WERI-Rb-1 (cell line): ENCODE measurements around the gene PLXNB2.

ENCODE experiments used
- DNase-seq: peaks from one replicate; pipeline ENCODE4 v3.0.0-alpha.2; 2020
- H3K27ac ChIP-seq: fragments of 250-450 bp; sonication (Bioruptor Pico); 2 replicates; pipeline ENCODE4 v1.5.1; 2020; ENCODE audit warnings: mild to moderate bottlenecking, moderate library complexity
- H3K27me3 ChIP-seq: fragments of 250-450 bp; sonication (Bioruptor Pico); 2 replicates; pipeline ENCODE4 v1.5.1; 2021; ENCODE audit warnings: mild to moderate bottlenecking, low read depth, moderate library complexity; ENCODE audit not compliant: insufficient read depth, severe bottlenecking
- H3K36me3 ChIP-seq: fragments of 250-450 bp; sonication (Bioruptor Pico); 2 replicates; pipeline ENCODE4 v1.5.1; 2020; ENCODE audit warnings: mild to moderate bottlenecking, moderate library complexity
- H3K4me3 ChIP-seq: 2 replicates; pipeline ENCODE4 v1.5.1; 2011; ENCODE audit warnings: low read depth, mild to moderate bottlenecking, control low read depth, low read length
- H3K9me3 ChIP-seq: fragments of 250-450 bp; sonication (Bioruptor Pico); 2 replicates; pipeline ENCODE4 v1.5.1; 2021; ENCODE audit warnings: mild to moderate bottlenecking, moderate library complexity; ENCODE audit not compliant: severe bottlenecking
- TF ChIP-seq, protein P1 (sequence below): IDR thresholded peaks from 2 replicates; pipeline ENCODE4 v1.5.1; 2011; ENCODE audit warnings: low read depth, mild to moderate bottlenecking, control low read depth, inconsistent platforms, low read length

The PLXNB2 gene

DNA sequence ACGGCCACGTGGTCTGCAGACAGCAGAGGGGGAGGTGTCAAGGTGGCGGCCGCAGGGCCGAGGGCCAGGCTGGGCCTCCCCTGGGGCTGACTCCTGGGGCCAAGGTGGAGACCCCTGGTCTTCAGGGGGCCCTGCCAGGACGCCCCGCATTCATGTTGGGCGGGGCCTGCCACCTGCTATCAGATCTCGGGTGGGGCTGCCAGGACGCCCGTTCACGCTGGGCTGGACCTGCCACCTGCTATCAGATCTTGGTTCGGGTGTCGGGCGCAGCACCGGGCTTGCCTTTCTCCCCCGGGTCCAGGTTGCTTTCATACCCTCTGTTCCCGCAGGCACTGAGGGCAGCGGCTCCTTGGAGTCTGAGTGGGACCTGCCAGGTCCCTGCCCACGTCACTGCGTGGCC is 21.2 kb downstream of the PLXNB2 start:
- TF ChIP-seq, protein P1, sequence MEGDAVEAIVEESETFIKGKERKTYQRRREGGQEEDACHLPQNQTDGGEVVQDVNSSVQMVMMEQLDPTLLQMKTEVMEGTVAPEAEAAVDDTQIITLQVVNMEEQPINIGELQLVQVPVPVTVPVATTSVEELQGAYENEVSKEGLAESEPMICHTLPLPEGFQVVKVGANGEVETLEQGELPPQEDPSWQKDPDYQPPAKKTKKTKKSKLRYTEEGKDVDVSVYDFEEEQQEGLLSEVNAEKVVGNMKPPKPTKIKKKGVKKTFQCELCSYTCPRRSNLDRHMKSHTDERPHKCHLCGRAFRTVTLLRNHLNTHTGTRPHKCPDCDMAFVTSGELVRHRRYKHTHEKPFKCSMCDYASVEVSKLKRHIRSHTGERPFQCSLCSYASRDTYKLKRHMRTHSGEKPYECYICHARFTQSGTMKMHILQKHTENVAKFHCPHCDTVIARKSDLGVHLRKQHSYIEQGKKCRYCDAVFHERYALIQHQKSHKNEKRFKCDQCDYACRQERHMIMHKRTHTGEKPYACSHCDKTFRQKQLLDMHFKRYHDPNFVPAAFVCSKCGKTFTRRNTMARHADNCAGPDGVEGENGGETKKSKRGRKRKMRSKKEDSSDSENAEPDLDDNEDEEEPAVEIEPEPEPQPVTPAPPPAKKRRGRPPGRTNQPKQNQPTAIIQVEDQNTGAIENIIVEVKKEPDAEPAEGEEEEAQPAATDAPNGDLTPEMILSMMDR, result no peak
- no peaks in the 10 kb centered on the region for H3K9me3 ChIP-seq
- H3K27me3 ChIP-seq, result no peaks in the 10 kb centered on the region
- H3K4me3 ChIP-seq, result no peak overlapping the region
- H3K27ac ChIP-seq, result no peak overlapping the region
- DNase-seq, result no peak
- peaks cover 78% of the 10 kb centered on the region for H3K36me3 ChIP-seq

DNA sequence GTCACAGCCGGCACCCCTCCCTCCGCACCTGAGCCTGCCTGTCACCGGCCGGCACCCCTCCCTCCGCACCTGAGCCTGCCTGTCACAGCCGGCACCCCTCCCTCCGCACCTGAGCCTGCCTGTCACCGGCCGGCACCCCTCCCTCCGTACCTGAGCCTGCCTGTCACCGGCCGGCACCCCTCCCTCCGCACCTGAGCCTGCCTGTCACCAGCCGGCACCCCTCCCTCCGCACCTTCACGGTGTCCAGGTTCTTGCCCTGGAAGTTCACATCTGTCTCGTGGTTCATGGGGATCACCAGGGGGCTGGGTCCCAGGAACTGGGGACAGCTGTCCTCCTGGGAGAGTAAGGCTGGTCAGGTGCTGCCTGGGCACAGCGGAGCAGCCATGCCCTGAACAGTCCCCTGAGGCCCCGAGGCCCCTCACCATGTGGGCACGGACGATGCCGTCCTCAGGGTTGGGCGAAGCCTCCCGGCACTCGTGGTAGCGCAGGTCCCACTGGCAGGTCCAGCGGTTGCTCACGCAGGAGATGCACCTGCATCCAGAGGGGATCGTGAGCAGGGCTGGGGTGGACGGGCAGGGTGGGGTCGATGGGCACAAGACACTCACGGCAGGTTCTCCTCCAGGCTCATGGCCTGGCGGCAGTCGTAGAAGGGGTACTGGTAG is 21.7 kb downstream of the PLXNB2 start:
- TF ChIP-seq, protein P1, result no peak
- Histone ChIP-seq H3K36me3 (peaks cover 80% of the 10 kb centered on the region), H3K4me3 (no peak overlapping the region), H3K9me3 (no peaks in the 10 kb centered on the region), H3K27me3 (no peaks in the 10 kb centered on the region), H3K27ac (no peak overlapping the region)
- no peak for DNase-seq

DNA sequence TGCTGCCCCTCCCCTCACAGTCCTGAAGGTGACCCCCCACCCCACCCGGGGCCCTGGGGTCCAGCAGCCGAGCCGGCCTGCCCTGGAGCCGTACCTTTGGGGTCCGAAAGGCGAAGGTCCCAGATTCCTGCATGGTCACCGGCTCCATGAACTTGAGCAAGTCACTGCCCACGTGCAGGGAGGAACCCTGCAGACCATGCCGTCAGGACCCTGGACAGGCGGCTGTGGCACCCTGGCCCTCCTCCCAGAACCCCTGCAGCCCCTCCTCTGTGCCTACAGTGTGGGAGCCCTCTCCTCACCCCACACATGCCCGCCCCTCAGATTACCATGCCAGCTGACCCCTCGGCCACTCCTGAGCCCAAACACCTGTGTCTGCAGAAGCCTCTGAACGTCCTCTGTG is 23.0 kb downstream of the PLXNB2 start:
- no peak overlapping the region for H3K4me3 ChIP-seq
- no peaks in the 10 kb centered on the region for H3K27me3 ChIP-seq
- no peak overlapping the region for H3K27ac ChIP-seq
- DNase-seq, result no peak
- no peaks in the 10 kb centered on the region for H3K9me3 ChIP-seq
- TF ChIP-seq, protein P1, result no peak
- peaks cover 78% of the 10 kb centered on the region for H3K36me3 ChIP-seq

DNA sequence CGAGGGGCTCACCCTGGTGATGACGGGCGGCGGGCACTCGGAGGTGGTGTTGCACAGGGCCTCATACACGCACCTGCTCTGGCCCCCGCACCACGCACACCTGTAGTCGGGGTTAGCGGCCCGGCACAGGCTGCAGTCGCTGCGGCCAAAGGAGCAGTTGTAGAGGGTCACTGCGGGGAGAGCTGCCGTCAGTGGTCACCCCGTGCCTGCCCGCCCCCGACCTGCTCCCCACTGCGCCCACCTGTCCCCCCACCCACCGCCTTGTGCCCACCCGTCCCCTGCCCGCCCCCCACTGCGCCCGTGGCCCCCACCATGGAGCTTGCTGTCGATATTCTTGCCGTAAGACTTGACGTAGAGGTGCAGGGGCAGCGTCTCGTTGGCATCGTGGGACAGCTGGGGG is 23.6 kb downstream of the PLXNB2 start:
- Histone ChIP-seq H3K4me3 (no peak overlapping the region), H3K36me3 (peaks cover 78% of the 10 kb centered on the region), H3K27me3 (no peaks in the 10 kb centered on the region), H3K27ac (no peak overlapping the region), H3K9me3 (no peaks in the 10 kb centered on the region)
- no peak for DNase-seq
- TF ChIP-seq, protein P1, result no peak

DNA sequence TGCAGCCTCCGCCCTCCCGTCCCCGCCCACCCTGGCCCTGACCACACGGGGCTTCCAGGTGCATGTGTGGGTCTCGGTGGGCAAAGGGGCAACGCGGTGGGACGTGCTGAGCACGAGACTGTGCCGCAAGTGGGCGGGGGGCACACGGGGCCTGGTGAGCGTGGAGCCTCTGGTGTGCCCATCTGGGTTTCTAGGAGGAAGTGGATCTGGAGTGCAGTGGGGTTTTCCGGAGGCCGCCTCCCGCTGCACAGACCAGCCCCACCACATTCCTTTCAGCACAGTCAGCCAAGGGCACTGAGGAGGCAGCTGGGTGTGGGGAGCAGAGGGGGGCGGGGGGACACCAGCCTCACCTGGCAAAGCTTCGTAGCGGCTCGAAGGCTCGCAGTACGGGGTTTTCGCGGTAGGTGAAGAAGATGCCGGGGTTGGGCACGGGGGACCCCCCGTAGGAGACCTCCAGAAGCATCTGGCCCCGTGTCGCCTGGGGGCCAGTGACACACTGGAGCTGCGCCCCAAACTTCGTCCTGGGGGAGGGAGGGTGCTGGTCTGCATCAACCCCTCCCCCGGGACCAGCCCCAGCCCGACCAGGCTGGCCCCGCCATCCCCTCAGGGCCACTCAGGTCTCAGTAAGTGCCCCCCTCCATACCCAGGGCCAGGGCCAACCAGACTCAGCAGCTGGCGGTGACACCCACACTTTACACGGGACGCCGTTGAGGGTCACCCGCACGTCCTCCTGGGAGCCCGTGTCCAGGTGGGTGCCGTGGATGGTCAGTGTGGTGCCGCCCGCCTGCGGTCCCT is 24.9 kb downstream of the PLXNB2 start:
- H3K36me3 ChIP-seq, result peaks cover 78% of the 10 kb centered on the region
- no peaks in the 10 kb centered on the region for H3K27me3 ChIP-seq
- H3K4me3 ChIP-seq, result no peak overlapping the region
- no peak for DNase-seq
- TF ChIP-seq, protein P1, result no peak
- no peaks in the 10 kb centered on the region for H3K9me3 ChIP-seq
- H3K27ac ChIP-seq, result no peak overlapping the region
